Heart left ventricle (tissue), 16 donors: ENCODE measurements around the gene SAMD5. TPM values are rescaled to one million over a fixed set of nuclear protein-coding genes. Genes with fewer than 3 reads are reported as not detected.
"Not testable (repeated sequence)": the region's sequence is repeated elsewhere in the genome, so short reads cannot be mapped to it uniquely, and the experiment has no call there.

Experiments used
- ATAC-seq, 4 donors: fragments of 200-7000 bp; cut with Tn5 transposase; one replicate each; pipeline ENCODE4 v1.9.1; 2020 to 2022; ENCODE audit warnings: moderate library complexity in 4 of 4, mild to moderate bottlenecking in 3 of 4, moderate number of reproducible peaks in 1 of 4
- DNase-seq, 5 donors: peaks; one replicate each; pipeline ENCODE4 v3.0.0-alpha.2; 2020
- H3K27ac ChIP-seq, 12 donors: fragments of 200-600 bp; sonication (generic) in 4 of 12; one replicate each; pipeline versions ENCODE4 v1.5.0 to v1.8.0; 2016 to 2022; ENCODE audit warnings: mild to moderate bottlenecking in 2 of 12
- H3K27me3 ChIP-seq, 9 donors: fragments of 200-600 bp; sonication (generic) in 2 of 9; one replicate each; pipeline versions ENCODE4 v1.5.1 to v1.8.0; 2016 to 2022; ENCODE audit warnings: mild to moderate bottlenecking in 3 of 9
- H3K36me3 ChIP-seq, 9 donors: fragments of 200-600 bp; sonication (generic) in 2 of 9; one replicate each; pipeline versions ENCODE4 v1.5.0 to v1.8.0; 2018 to 2022; ENCODE audit warnings: mild to moderate bottlenecking in 2 of 9
- H3K4me1 ChIP-seq, 12 donors: fragments of 200-600 bp; sonication (generic) in 4 of 12; one replicate each; pipeline versions ENCODE4 v1.5.0 to v1.8.0; 2016 to 2022; ENCODE audit warnings: mild to moderate bottlenecking in 3 of 12
- H3K4me3 ChIP-seq, 12 donors: fragments of 200-600 bp; sonication (generic) in 4 of 12; one replicate each; pipeline versions ENCODE4 v1.5.0 to v1.8.0; 2017 to 2022; ENCODE audit warnings: mild to moderate bottlenecking in 9 of 12, moderate library complexity in 4 of 12
- H3K9me3 ChIP-seq, 12 donors: fragments of 200-600 bp; sonication (generic) in 4 of 12; one replicate each; pipeline versions ENCODE4 v1.5.0 to v1.8.0; 2016 to 2022; ENCODE audit warnings: mild to moderate bottlenecking in 1 of 12
- POLR2A ChIP-seq, 2 donors: fragments of 450-650 bp; IDR thresholded peaks; one replicate each; pipeline ENCODE4 v1.6.1; 2017; ENCODE audit warnings: antibody characterized with exemption in 2 of 2, mild to moderate bottlenecking in 2 of 2, moderate library complexity in 2 of 2
- WGBS, 4 donors: extraction: QIAGEN DNeasy Blood & Tissue Kit in 2 of 4; methylation state at CpG; one replicate each; pipeline versions ENCODE4 v1.1.5 to v1.1.7; 2013 to 2018; 5-methylcytosine and 5-hydroxymethylcytosine counted together
- intact Hi-C, 10 donors: fragments of 100-400 bp; cut with DNase I; formaldehyde crosslinking; loops; one replicate each; pipeline versions ENCODE4 v1.11.1 to v1.14.2; 2022
- polyA plus RNA-seq, 2 donors: library from polyadenylated mRNA; stranded (reverse); fragments of 200-250 nt; gene quantifications; one replicate each; pipeline ENCODE4 v1.2.3, GENCODE V29; 2013
- total RNA-seq, 9 donors: library from RNA; depleted of rRNA in 2 of 9; stranded (reverse); fragments of >200 nt in 2 of 9; fragmentation: NEBNext Ultra II Directional in 3 of 9; extraction: Animal tissue kit (Norgen Biotek cat#: 25700) in 3 of 9; gene quantifications; one replicate each; pipeline versions ENCODE4 v1.1.0 to v1.2.4, GENCODE V29; 2016 to 2023
- TF ChIP-seq, protein P1 (sequence below), 12 donors: fragments of 200-600 bp; sonication (generic) in 4 of 12; IDR thresholded peaks; one replicate each; pipeline versions ENCODE4 v1.5.0 to v1.8.0; 2018 to 2022; ENCODE audit warnings: antibody characterized with exemption in 12 of 12, mild to moderate bottlenecking in 5 of 12
- donor health status: ischemic (EF 13 %, LVEDD 7.1; RV severe dilation, severe dysfunction).
- donor health status: healthy with polysubstance abuse.
- donor health status: DM: no; HTN: yes; CAD: no.
- donor health status: DM: no; HTN: no; CAD: no.
- donor health status: ischemic (EF 25% LVEDD 6.9; RV normal size, moderate dysfunction).
- donor health status: ischemic (EF 25% LVEDD 5.7; RV mildly dilated, moderate dysfunction).
- donor health status: healthy.
- donor health status: DM: yes; HTN: yes; CAD: no.
- donor health status: ischemic (EF 35%, LVEDD 5.7; RV mildly dilated, moderate dysfunction).
- donor health status: nonischemic (EF 11% LVEDD 7.7; RV severe dilation, severe dysfunction).
- donor health status: DM: yes; HTN: yes; CAD: no.
- donor health status: PGD.
- donor health status: ischemic (EF 29% LVEDD 5.4; RV normal size, mild dysfunction).
- donor health status: nonischemic (EF 23%, LVEDD 6.1; RV moderate dilation, normal function).

SAMD5 gene
- total and polyA plus RNA-seq, 11 donors, result 0.15 to 1.5 (median 0.64) TPM

DNA sequence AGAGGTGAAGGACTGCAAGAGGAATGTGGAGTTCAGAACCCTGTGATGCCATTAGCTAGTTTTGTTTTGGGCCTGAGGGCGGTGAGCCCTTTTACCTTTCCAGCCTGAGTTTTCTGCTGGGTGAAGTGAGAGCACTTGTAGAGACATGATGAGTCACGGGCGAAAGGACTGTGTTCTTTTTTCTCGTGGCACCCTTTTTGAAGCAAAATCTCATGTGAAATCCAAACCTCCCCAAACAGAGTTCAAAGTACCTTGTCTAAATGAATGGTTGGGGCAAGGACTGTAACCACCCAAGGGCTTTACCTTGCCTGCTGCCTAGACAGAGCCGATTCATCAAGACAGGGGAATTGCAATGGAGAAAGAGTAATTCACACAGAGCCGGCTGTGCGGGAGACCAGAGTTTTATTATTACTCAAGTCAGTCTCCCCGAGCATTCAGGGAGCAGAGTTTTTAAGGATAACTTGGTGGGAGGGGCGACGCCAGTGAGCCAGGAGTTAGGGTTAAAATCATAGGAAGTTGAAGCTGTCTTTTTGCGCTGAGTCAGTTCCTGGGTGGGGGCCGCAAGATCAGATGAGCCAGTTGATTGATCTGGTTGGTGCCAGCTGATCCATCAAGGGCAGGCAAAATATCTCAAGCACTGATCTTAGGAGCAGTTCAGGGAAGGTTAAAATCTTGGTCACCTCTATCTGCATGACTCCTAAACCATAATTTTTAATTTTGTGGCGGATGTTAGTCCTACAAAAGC lies 25.8 kb downstream of the SAMD5 start:
- intact Hi-C loops, result no loop called here
- Histone ChIP-seq H3K36me3 (no peaks in the 10 kb centered on the region), H3K27ac (no peak overlapping the region), H3K4me1 (no peaks in the 10 kb centered on the region), H3K9me3 (no peaks in the 10 kb centered on the region), H3K27me3 (no peaks in the 10 kb centered on the region), H3K4me3 (no peak overlapping the region)
- DNase-seq, result no peak
- TF ChIP-seq POLR2A (IDR thresholded peaks at IDR 0.05), result no peak
- TF ChIP-seq, protein P1, sequence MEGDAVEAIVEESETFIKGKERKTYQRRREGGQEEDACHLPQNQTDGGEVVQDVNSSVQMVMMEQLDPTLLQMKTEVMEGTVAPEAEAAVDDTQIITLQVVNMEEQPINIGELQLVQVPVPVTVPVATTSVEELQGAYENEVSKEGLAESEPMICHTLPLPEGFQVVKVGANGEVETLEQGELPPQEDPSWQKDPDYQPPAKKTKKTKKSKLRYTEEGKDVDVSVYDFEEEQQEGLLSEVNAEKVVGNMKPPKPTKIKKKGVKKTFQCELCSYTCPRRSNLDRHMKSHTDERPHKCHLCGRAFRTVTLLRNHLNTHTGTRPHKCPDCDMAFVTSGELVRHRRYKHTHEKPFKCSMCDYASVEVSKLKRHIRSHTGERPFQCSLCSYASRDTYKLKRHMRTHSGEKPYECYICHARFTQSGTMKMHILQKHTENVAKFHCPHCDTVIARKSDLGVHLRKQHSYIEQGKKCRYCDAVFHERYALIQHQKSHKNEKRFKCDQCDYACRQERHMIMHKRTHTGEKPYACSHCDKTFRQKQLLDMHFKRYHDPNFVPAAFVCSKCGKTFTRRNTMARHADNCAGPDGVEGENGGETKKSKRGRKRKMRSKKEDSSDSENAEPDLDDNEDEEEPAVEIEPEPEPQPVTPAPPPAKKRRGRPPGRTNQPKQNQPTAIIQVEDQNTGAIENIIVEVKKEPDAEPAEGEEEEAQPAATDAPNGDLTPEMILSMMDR (IDR thresholded peaks at IDR 0.05), result no peak
- WGBS, 4 donors, result 91 to 95% (median 92%) methylated on average over 13 of the region's 13 CpGs
- no peak for ATAC-seq

DNA sequence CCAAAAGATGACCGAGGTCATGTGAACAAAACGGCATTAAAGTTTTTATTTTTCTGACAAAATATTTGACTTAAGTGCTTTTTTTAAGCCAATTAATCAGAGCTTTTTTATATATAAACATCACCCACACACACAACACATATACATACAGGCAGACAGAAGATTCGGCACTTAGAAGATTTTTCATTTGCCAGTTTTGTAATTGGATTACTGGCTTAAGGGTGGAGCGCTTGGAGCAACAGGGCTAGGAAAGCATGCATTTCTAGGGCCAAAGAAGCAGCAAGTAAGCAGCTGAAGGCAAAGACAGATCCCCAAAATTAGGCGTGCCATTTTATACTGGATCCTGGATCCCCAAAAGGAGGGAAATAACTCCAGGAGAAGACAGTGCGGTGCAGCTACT lies 30.3 kb downstream of the SAMD5 start:
- WGBS, 4 donors, result 96 to 97% (median 97%) methylated on average over 6 of the region's 6 CpGs

GRCh38 chr6:147540075-147540474 lies 31.6 kb downstream of the SAMD5 start:
- 76 to 85% (median 80%) methylated on average over 5 of the region's 5 CpGs for WGBS, 4 donors

More for the DNA sequence above, 30.3 kb downstream of the SAMD5 start:
- Histone ChIP-seq H3K9me3 (peaks cover 0 to 9% (median 0%) of the 10 kb centered on the region in 12 donors), H3K4me1 (no peaks in the 10 kb centered on the region), H3K27ac (no peak overlapping the region), H3K27me3 (no peaks in the 10 kb centered on the region), H3K36me3 (no peaks in the 10 kb centered on the region), H3K4me3 (no peak overlapping the region)
- DNase-seq (no peak), ATAC-seq (no peak)
- TF ChIP-seq, protein P1 (IDR thresholded peaks at IDR 0.05), result no peak
- TF ChIP-seq POLR2A (IDR thresholded peaks at IDR 0.05), result no peak
- intact Hi-C loops, result no loop called here

GRCh38 chr6:147542436-147542835 lies 33.9 kb downstream of the SAMD5 start:
- H3K27me3 ChIP-seq, DNase-seq, H3K36me3 ChIP-seq, H3K27ac ChIP-seq, H3K4me3 ChIP-seq, ATAC-seq, intact Hi-C loops, H3K9me3 ChIP-seq: not testable (repeated sequence)
- 88 to 94% (median 90%) methylated on average over 4 of the region's 4 CpGs for WGBS, 4 donors
- H3K4me1 ChIP-seq, result peaks cover 0 to 10% (median 2%) of the 10 kb centered on the region in 12 donors

More at GRCh38 chr6:147540075-147540474, 31.6 kb downstream of the SAMD5 start:
- Histone ChIP-seq H3K36me3 (no peaks in the 10 kb centered on the region), H3K27me3 (no peaks in the 10 kb centered on the region), H3K9me3 (peaks cover 0 to 9% (median 0%) of the 10 kb centered on the region in 12 donors), H3K27ac (no peak overlapping the region), H3K4me3 (no peak overlapping the region), H3K4me1 (peaks cover 0 to 4% (median 0%) of the 10 kb centered on the region in 12 donors)
- intact Hi-C loops, result no loop called here
- DNase-seq (no peak), ATAC-seq (no peak)
- TF ChIP-seq, protein P1 (IDR thresholded peaks at IDR 0.05), result no peak
- TF ChIP-seq POLR2A (IDR thresholded peaks at IDR 0.05), result no peak
